RWPE2 (cell line): ENCODE measurements around the gene PILRA.
"Not testable (repeated sequence)": the region's sequence is repeated elsewhere in the genome, so short reads cannot be mapped to it uniquely, and the experiment has no call there.

Experiments used
- ATAC-seq: fragments of 200-7000 bp; cut with Tn5 transposase; 3 replicates; pipeline ENCODE4 v1.9.1; 2021; ENCODE audit warnings: low read depth
- DNase-seq: peaks from one replicate; pipeline ENCODE4 v3.0.0-alpha.2; 2020; ENCODE audit warnings: low spot score
- H3K27ac ChIP-seq: fragments of 450-650 bp; 2 replicates; pipeline ENCODE4 v1.5.1; 2017; ENCODE audit warnings: mild to moderate bottlenecking; ENCODE audit not compliant: poor library complexity, severe bottlenecking
- H3K27me3 ChIP-seq: fragments of 250-450 bp; sonication (Bioruptor Pico); 2 replicates; pipeline ENCODE4 v1.5.1; 2021; ENCODE audit warnings: mild to moderate bottlenecking, moderate library complexity; ENCODE audit not compliant: insufficient read depth, poor library complexity, severe bottlenecking
- H3K36me3 ChIP-seq: fragments of 250-450 bp; sonication (Bioruptor Pico); 2 replicates; pipeline ENCODE4 v1.5.1; 2020; ENCODE audit warnings: low read depth, mild to moderate bottlenecking, moderate library complexity
- H3K4me1 ChIP-seq: fragments of 250-450 bp; sonication (Bioruptor Pico); 2 replicates; pipeline ENCODE4 v1.5.1; 2021; ENCODE audit warnings: mild to moderate bottlenecking, moderate library complexity; ENCODE audit not compliant: insufficient read depth, poor library complexity, severe bottlenecking
- H3K4me3 ChIP-seq: fragments of 250-450 bp; sonication (Bioruptor Pico); 2 replicates; pipeline ENCODE4 v1.5.1; 2021; ENCODE audit warnings: mild to moderate bottlenecking, moderate library complexity; ENCODE audit not compliant: severe bottlenecking
- H3K9me3 ChIP-seq: fragments of 250-450 bp; sonication (Bioruptor Pico); 2 replicates; pipeline ENCODE4 v1.5.1; 2021; ENCODE audit warnings: mild to moderate bottlenecking, moderate library complexity; ENCODE audit not compliant: severe bottlenecking
- CTCF ChIP-seq: fragments of 450-650 bp; IDR thresholded peaks from one replicate; pipeline ENCODE4 v1.5.1; 2017; ENCODE audit warnings: mild to moderate bottlenecking, moderate library complexity; ENCODE audit not compliant: poor library complexity, severe bottlenecking

Gene PILRA

GRCh38 chr7:100374601-100375000 lies 1.3 kb downstream of the PILRA start:
- no peak for ATAC-seq
- H3K9me3 ChIP-seq = no peaks in the 10 kb centered on the region
- H3K27ac ChIP-seq = no peak overlapping the region
- H3K27me3 ChIP-seq = no peaks in the 10 kb centered on the region
- H3K36me3 ChIP-seq = no peaks in the 10 kb centered on the region
- H3K4me3 ChIP-seq = no peak overlapping the region
- TF ChIP-seq CTCF = no peak
- no peak for DNase-seq
- no peaks in the 10 kb centered on the region for H3K4me1 ChIP-seq

DNA sequence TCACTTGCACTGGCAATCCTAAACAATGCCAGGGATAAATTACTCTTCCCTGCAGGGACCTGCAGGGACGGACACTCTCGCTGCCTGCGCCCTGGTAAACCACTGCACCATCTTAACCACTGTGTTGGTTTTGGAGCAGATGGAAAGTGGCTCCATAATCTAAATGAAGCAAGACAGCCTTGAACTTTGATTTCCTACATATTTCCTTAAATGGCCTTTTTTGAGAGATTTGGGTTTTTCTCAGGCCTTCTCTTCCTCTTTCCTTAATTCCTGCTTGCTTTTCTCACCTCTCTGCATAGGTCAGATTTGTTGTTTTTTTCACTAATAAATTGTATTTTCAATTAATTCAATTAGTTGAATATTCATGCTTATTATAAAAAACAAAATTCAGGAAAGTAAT lies 2.8 kb downstream of the PILRA start:
- no peak for DNase-seq
- Histone ChIP-seq H3K27ac (no peak overlapping the region), H3K9me3 (no peaks in the 10 kb centered on the region), H3K4me1 (no peaks in the 10 kb centered on the region), H3K36me3 (no peaks in the 10 kb centered on the region), H3K27me3 (no peaks in the 10 kb centered on the region), H3K4me3 (no peak overlapping the region)
- no peak for ATAC-seq
- no peak for TF ChIP-seq CTCF

DNA sequence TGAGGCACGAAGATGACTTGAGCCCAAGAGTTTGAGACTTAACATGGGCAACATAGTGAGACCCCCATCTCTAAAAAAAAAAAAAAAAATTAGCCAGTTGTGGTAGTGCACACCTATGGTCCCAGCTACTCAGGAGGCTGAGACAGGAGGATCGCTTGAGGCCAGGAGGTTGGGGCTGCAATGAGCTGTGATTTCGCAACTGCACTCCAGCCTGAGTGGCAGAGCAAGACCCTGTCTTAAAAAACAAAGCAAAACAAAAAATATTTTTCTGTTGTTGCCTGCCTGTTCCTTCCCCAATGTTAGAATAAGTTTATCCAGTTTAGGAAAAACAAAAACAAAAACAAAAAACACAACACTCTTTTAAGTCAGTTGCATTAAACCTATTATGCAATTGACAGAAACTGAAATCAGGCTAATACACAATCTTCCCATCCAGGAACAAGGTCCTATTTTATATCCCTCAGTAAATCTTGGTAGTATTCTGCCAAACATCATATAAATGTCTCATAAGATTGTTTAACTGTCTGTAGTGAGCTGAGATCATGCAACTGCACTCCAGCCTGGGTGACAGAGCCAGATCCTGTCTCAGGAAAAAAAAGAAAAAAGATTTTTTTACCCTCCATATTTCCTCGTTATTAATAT lies 4.9 kb downstream of the PILRA start:
- no peak for DNase-seq
- Histone ChIP-seq H3K4me1 (no peaks in the 10 kb centered on the region), H3K9me3 (no peaks in the 10 kb centered on the region), H3K36me3 (no peaks in the 10 kb centered on the region), H3K27me3 (no peaks in the 10 kb centered on the region), H3K27ac (no peak overlapping the region), H3K4me3 (no peak overlapping the region)
- no peak for ATAC-seq
- no peak for TF ChIP-seq CTCF

GRCh38 chr7:100380196-100380595 lies 6.9 kb downstream of the PILRA start:
- H3K9me3 ChIP-seq = no peaks in the 10 kb centered on the region
- H3K27ac ChIP-seq = no peak overlapping the region
- DNase-seq = no peak
- H3K4me3 ChIP-seq = no peak overlapping the region
- no peaks in the 10 kb centered on the region for H3K27me3 ChIP-seq
- H3K4me1 ChIP-seq = no peaks in the 10 kb centered on the region
- no peak for TF ChIP-seq CTCF
- H3K36me3 ChIP-seq = no peaks in the 10 kb centered on the region
- no peak for ATAC-seq

- H3K4me1 ChIP-seq, ATAC-seq, DNase-seq, H3K9me3 ChIP-seq, H3K4me3 ChIP-seq, H3K27ac ChIP-seq, H3K27me3 ChIP-seq, H3K36me3 ChIP-seq: not testable (repeated sequence)
Observed at GRCh38 chr7:100381531-100382233, 8.4 kb downstream of the PILRA start.

- H3K4me3 ChIP-seq, H3K4me1 ChIP-seq, ATAC-seq, H3K9me3 ChIP-seq, H3K27ac ChIP-seq, H3K36me3 ChIP-seq, H3K27me3 ChIP-seq, DNase-seq: not testable (repeated sequence)
Observed at GRCh38 chr7:100382234-100382853, 9.1 kb downstream of the PILRA start.
